Stimulated activated CD4-positive, alpha-beta T cell treated with anti-CD3 and anti-CD28 coated beads, Interleukin-4, amount 100 ng/mL, for 1 hour (primary cell): Measurements from ENCODE around the gene KIF24.
A peak's percentile ranks its signal among the peaks of the same experiment; 100 is the strongest.
"Not testable (repeated sequence)": the region's sequence is repeated elsewhere in the genome, so short reads cannot be mapped to it uniquely, and the experiment has no call there.

Source experiments
- DNase-seq: peaks from one replicate; pipeline ENCODE4 v3.0.0-alpha.2; 2020

The KIF24 gene, protein sequence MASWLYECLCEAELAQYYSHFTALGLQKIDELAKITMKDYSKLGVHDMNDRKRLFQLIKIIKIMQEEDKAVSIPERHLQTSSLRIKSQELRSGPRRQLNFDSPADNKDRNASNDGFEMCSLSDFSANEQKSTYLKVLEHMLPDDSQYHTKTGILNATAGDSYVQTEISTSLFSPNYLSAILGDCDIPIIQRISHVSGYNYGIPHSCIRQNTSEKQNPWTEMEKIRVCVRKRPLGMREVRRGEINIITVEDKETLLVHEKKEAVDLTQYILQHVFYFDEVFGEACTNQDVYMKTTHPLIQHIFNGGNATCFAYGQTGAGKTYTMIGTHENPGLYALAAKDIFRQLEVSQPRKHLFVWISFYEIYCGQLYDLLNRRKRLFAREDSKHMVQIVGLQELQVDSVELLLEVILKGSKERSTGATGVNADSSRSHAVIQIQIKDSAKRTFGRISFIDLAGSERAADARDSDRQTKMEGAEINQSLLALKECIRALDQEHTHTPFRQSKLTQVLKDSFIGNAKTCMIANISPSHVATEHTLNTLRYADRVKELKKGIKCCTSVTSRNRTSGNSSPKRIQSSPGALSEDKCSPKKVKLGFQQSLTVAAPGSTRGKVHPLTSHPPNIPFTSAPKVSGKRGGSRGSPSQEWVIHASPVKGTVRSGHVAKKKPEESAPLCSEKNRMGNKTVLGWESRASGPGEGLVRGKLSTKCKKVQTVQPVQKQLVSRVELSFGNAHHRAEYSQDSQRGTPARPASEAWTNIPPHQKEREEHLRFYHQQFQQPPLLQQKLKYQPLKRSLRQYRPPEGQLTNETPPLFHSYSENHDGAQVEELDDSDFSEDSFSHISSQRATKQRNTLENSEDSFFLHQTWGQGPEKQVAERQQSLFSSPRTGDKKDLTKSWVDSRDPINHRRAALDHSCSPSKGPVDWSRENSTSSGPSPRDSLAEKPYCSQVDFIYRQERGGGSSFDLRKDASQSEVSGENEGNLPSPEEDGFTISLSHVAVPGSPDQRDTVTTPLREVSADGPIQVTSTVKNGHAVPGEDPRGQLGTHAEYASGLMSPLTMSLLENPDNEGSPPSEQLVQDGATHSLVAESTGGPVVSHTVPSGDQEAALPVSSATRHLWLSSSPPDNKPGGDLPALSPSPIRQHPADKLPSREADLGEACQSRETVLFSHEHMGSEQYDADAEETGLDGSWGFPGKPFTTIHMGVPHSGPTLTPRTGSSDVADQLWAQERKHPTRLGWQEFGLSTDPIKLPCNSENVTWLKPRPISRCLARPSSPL (N-terminal part only)

DNA sequence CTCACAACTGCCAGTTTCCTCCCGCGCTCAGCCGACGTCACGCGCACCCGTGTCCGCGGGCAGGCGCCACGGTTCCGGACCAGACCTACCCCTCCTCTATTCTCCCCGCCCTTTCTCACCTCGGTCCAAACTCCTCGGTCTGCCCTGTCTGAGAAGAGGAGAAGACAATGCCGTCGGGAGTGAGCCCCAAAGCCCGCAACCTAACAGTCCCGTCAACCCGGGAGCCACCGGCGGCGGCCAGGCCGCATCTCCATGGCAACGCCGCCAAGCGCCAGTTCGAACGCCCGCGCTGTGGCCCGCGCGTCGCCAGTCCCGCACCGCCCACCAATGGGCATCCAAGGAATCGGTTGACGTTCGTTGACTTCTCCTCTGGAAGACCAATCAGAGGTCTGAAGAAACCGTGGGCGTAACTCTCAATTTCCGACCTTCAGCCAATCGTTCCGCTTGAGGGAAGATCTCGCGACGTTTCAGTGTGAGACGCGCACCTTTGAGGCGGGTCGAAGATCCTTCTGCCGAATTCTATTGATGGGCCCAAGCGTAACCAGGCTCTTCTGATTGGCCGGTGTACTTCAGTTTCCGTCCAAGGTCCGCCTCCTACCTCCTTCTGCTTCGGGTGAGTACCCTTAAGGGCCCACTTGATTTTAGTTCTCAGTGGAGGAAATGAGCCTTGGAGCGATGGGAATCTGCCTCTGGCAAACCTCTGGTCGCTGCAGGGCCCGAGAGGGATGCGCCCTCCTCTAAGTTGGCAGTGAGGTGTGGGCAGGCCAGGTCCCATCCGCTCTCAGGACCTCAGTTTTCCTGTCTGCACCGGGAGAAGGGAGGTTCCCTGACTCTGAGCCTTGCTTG, at the start of gene KIF24, which contains the start of gene NUDT2:
Gene KIF24, minus strand, starts transcription at position 282 of the 846 bp plus-strand sequence. CDS start 17,922 bp downstream, outside the sequence.
Gene NUDT2, plus strand, starts transcription at position 583 of the 846 bp plus-strand sequence. CDS start 9,471 bp downstream, outside the sequence.
- peak; percentile 92 for DNase-seq

DNA sequence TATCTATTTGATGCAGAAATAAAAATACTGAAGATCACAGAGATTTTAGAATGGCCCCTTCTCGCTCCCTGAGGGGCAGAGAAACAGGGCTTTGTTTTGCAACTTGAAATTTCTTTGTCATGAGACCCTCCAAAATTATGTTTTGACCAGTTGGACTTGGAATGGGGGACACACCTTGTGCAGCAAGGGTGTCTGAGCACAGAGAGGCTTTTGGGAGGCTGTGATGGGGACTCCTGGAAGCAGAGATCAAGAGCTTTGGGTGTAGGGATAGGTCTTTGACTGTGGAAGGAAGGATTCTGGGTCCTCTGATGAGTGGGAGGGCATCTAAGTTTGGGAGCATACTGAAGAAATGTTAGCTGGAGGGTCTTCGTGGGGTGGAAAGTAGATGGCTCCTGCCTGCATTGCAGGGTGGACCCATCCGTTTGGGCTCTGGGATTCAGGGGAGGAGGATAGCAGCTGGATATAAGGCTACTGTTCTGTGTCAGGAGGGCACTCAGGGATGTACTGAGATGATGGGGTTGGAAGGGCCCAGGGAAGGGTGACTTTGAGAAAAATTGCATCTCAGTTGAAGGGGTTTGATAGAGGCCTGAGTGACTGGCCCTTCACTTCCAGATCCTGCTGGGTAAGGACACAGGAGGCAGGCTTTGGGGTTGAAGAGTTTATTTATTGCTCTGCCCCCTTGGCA, 49.5 kb upstream of the KIF24 start:
- no peak for DNase-seq

DNA sequence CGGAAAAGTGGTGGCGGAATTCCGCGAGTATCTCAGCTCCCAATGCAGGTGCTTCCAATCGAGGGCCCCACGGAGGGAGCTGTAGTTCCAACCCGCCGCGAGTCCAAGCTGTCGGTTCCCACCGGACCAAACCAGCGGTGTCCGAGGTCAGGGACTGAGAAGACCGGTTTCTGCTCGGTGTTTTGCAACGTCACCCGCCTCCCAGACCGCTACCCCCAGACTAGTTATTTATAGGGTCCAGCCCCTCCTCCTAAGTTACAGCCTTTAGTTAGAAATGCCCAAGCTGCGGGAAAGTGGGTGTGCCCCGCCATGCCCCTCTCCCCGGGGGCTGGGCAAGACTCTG, 48.3 kb upstream of the KIF24 start:
- no peak for DNase-seq

DNA sequence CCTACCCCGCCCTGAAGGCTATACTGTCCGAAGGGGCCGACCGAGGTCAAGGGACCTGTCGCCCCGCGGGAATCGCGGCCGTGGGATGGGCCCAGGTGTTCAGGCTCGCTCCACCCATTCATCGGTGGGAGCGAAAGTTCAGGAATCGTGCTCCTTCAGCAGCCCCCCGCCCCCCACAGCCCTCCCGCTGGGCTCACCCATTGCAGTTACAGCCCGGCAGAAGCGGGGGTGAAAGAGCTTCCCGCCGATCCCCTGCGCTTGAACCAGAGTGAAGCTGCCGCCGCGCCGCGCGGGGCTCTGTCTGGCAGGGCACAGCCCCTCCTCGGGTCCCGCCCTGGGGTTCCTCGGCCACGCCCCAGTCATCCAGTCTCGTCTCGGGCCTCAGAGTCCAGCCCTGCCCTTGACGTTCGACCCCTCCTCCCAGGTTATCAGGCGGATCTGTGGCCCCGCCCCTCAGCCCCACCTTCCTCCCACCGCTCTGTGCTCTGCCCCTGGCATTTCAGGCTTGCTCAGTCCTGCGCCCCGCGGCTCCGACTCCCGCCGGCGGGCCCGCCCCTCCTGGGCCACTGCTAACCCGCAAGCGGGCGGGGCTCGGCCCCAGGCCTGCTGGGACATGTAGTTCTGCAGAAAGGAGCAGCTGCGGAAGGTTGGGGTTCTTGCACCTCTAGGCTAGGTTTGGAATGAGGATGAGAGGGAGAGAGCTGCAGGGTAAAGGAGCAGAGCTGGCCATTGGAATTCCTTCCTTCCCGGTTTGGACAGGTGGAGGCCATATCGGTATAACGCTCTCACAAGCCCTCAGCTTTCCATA, 47.7 kb upstream of the KIF24 start, which contains the start of gene MYORG:
Gene MYORG, minus strand, starts transcription at position 303 of the 808 bp plus-strand sequence. CDS start 3,955 bp downstream, outside the sequence.
- peak; percentile 94 for DNase-seq

DNA sequence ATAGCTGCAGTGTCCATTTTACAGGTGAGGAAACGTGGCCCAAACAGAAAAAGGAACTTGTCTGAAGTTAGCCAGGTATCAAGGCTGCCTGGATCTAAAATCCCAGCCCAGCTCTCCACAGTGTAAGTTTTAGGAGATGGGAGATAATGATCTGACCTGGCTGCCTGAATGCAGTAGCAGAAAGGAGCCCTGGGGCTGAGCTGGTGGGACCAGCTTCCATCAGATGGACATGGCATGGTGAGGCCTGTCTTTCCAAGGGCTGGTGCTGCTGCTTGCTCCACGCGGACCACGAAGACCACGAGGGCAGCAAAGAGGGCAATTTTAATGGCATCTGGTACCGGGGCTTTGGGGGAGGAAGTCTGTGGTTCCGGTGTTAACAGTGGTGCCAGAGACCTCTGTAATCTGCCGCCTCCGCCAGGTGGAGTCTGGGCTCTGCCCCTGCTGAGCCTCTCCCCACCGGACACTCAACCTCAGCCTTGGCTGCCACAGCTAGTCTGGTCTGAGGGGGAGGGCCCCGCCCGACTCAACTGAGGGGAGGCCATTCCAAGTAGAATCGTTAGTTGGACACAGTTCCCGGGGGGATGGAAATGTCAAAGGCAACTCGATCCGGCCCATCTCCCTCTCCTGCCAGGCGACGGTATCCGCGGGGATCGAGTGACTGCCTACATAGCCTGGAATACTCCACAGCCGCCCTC, 47.0 kb upstream of the KIF24 start:
- peak; percentile 29 for DNase-seq

DNA sequence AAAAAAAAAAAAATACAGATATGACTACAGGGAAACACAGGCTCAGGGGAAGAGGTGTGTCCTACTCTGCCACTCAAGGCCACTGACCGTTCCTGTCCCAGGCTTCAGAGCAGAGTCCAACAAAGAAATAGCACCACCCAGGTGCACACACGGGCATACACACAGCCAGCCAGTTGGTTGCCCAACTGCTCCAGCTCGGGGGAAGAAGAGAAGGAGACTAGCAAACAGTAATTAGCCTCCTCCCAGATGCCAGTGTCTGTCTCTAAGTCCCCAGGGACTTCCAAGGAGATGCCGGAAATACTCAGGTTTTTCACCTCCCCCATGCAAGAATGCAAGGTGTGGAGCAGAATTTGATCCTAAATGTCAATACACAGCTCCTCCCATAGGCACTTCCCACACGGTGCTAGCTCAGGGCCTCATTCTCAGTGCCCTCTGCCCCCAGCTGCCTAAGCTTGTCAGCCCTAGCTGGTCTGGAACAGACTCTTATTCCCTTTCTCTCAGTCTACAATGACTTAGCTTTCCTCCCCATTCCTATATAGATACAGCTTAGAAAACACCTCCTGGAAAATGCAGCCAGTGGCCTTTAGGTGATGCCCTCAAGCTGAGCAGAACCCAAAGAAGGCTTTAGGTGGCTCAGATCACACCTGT, 46.0 kb upstream of the KIF24 start:
- no peak for DNase-seq

DNA sequence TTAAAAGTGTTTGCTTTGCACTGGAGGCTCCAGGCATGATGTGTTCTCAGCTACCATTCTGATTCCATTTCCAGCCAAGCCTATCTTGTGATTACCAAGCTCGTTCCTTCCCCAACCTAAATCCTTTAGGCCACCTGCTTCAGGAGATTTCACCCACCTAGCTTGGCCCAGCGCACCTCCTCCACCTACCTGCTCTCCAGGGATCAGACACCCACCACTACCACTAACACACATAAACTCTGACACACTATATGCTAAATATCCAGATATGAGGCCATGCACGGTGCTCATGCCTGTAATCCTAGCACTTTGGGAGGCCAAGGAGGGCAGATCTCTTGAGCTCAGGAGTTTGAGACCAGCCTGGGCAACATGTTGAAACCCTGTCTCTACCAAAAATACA, 45.3 kb upstream of the KIF24 start:
- DNase-seq = no peak

DNA sequence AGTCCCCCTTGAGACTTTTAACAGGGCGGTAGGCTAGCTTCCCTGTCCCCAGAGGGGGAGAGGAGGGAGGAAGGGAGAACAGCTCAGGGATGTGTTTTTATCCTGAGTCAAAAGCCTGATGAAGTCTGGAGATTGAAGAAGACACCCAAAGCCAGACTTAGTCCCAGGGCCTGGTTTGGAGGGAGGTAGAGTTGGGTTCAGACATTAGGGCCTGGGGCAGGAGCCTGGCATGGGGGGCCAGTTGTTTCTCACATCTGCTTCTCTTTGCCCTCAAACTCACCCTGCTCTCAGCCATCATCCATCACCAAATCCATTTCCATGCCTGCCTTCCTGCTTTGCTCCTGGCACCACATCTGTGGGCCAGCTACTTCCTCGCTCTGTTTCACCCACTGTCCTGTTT, 44.7 kb upstream of the KIF24 start:
- no peak for DNase-seq

DNA sequence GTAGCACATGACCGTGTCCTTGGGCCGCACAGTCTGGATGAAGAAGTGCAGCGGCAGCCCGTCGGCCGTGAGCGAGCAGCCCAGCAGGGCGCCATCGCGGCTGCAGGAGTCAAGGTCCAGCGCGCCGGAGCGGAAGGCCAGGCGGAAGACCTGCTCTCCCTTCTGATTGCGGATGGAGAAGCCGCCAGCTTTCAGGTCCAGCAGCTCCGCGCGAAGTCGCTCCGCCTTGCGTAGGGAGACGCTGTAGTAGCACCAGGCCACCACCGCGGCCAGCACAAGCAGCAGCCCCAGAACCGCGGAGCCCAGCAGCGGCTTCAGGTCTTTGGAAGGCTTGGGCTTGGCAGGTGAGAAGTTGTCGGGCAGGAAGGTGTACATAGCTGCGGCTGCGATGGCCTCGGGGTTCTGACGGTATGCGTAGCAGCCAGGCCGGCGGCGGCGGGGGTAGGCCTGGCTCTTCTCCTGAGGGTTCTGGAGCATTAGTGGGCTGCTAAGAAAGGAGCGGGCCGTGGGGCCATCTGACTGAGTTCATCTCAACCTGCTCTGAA, 43.5 kb upstream of the KIF24 start:
- DNase-seq = no peak

DNA sequence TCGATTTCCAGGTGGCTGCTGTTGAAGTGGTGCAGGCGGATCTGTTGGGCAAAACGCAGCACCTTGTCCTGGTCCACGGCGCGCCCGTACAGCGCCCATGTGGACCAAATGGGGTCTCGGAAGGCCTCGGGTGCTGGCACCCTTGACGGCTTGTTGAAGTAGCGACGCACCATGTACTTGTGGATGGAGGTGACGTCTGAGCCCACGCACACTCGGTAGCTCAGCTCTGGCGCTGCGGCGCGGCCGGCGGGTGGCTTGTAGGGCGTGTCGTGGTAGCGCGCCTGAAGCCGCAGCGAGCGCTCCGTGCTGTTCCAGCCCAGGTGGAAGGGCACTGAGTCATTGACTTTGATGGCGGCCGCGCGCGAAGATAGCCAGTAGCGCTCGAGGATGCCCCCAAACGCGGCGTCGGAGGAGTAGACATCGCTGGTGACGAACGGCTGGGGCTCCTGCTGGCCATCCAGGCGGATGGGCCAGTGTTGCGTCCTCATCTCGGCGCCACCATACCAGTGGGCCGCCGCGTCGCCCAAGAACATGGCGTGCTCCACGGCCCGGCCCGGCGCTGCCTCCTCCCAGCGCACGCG, 42.9 kb upstream of the KIF24 start:
- DNase-seq = no peak

DNA sequence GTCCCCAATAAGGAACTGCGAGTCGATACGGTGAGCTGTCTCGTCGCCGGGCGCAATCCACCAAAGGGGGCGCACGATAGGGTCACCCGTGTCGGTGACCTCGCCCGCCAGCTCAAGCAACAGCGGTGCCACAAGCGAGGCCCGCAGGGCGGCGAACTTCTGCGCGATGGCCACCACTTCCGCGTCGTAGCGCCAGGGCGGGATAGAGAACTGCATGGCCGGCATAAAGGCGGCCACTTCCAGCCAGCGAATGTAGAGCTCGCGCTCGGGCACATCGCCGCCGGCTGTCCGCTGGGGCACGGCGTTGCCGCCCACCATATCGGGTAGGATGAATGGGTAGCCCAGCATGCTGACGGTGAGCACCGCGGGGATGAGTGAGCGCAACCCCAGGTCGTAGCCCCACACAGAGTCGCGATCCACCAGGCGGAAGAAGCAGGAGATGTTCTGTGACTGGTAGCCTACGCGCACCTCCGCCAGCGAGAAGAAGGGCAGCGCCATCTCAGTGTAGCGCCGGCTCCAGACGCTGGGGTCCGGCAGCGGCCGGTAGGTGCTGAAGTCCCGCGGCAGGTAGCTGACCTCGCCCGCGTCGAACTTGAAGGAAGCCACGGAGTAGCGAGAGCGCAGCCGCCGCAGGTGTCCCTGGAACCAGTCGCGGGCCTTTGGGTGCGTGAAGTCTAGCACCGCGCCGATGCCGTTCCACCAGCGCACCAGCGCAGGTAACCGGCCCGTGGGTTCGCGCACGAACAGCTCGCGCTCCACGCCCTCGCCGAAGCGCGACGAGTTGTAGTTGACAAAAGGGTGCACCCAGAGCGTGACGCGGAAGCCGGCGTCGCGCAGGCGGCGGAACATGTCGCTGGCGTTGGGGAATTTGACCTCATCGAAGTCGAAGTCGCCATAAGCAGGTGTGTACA, 42.2 kb upstream of the KIF24 start:
- no peak for DNase-seq

DNA sequence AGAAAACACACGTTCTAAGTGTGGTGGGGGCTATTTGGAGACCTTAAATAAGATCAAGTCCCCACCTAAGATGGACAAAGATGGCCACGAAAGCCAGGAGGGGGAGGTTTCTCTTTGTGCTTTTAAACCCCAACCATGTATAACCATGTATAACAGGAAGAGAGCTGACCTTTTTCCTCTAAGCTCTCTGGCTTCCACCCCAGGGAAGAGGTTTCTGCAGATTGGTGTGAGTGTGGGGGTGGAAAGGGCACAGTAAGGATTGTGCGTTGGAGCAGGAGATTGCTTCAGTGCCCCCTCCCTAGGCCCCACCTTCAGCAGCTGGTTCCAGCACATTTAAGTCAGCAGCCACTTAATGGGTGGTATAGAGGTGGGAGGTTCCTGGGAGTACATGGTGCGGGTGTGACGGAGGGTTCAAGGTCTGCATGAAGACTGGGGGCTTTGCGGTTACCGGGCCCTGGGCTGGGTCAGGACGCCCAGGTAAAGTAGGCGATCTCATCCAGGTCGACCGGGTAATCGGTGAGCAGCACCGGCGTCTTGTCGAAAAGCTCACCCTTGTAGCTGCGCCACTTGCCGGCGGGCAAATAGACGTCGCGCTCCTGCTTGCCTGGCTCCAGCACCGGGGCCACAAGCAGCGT, 41.4 kb upstream of the KIF24 start:
- DNase-seq = no peak

DNA sequence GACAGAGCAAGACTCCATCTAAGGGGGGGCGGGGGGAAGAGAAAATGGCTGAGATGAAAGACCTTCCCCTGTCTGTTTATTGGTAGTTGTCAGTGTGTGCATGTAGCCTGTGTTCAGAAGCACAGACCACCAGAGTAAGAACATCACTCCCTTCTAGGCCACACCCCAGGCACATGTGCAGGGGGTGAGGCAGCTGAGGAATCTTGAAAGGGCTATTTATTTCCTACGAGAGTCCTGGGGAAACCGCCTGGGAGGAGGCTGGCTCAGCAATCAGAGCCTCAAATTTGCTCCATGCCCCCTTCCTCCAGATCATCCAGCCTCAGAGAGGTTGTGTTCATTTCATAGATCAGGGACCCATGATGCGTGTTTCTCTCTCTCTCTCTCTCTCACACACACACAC, 40.6 kb upstream of the KIF24 start:
- DNase-seq = no peak

DNA sequence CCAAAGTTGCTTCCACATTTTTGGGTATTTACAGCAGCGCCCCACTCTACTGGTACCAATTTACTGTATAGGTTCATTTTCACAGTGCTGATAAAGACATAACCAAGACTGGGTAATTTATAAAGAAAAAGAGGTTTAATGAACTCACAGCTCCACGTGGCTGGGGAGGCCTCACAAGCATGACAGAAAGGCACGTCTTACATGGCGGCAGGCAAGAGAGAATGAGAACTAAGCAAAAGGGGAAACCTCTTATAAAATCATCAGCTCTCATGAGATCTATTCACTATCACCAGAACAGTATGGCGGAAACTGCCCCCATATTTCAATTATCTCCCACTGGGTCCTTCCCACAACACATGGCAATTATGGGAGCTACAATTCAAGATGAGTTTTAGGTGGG, 39.7 kb upstream of the KIF24 start:
- DNase-seq = not testable (repeated sequence)

DNA sequence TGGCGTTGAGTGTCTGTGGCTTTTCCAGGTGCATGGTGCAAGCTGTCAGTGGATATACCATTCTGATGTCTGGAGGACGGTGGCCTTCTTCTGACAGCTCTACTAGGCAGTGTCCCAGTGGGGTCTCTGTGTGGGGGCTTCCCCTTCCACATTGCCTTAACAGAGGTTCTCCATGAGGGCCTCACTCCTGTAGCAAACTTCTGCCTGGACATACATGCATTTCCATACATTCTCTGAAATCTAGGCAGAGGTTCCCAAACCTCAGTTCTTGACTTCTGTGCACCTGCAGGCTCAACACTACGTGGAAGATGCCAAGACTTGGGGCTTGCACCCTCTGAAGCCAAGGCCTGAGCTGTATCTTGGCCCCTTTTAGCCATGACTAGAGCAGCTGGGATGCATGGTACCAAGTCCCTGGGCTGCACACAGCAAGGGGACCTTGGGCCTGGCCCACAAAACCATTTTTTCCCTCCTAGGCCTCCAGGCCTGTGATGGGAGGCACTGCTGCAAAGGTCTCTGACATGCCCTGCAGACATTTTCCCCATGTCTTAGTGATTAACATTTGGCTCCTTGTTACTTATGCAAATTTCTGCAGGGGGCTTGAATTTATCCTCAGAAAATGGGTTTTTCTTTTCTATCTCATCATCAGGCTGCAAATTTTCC, 38.8 kb upstream of the KIF24 start:
- not testable (repeated sequence) for DNase-seq

DNA sequence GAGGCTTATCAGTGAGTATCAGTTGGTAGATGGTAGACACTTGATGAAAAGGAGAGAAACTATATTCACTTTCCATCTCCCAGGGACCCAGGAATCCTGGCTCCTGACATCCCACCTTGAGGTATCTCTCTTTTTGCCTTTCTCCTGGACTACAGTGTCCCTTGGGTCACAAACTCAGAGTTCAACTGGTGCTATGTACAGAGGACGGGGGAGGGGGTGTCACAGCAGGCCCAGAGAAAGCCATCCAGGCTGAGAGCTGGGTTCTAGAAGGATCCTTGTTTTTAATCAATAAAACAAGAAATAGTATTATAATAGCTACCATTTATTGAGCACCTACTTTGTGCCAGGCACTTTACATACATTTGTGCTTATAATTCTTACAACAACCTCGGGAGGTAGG, 37.3 kb upstream of the KIF24 start:
- DNase-seq = no peak
